Central memory CD4-positive, alpha-beta T cell (primary cell): Measurements from ENCODE around the gene AHNAK2.

ENCODE experiments used
- DNase-seq: peaks from one replicate; pipeline ENCODE4 v3.0.0; 2022

Gene AHNAK2

DNA sequence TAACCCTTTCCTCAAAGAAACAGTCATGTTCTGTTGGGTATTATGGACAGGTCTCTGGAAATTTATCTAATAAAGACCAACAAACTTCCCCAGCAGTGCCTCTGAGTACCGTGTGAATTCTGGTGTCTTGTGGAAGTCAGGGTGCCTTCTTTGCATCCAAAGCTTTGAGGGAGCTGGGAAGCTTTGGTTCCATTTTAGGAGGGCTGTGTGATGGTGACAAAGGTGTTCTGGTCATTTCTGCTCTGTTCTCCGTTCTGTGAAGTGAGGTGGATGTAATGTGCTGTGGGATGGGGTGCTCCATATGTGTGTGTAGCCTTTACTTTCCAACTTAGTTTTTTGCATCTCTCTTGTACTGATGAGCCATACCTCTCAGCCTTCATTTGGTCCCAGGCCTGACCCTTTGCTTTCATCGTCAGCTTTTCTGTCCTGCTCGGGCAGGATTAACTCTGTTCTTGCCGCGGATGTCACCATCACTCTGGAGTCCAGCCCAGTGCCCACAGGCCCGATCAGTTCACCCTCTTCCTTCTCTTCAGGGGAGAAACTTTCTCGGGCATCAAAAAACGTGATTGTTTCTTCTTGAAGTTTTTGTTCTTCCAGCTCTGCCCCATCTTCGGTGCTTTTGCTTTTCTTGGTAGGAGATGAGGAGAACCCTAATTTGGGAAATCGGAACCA, 40.3 kb downstream of the AHNAK2 start:
- DNase-seq, result no peak

- DNase-seq, result no peak
Measured at GRCh38 chr14:104937161-104937560, 41.0 kb downstream of the AHNAK2 start.

- no peak for DNase-seq
Measured at GRCh38 chr14:104936361-104937155, 41.6 kb downstream of the AHNAK2 start.

DNA sequence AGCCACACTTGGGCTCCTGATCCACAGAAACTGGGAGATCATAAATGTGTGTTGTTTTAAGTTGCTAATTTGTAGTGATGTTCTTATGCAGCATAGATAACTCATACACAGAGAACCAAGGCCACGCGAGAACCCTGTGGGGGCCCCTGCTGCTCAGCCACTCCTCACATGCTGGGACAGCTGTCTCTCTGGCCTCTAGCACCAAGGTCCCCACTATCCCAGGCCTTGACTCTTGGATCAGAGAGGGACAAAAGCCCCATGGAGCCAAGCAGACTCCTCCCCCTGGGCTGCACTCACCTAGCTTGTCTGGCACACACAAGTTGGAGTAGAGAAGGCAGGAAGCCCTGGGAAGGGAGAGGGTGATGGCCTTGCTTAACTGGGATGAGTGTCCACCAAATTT, 42.2 kb downstream of the AHNAK2 start:
- no peak for DNase-seq

DNA sequence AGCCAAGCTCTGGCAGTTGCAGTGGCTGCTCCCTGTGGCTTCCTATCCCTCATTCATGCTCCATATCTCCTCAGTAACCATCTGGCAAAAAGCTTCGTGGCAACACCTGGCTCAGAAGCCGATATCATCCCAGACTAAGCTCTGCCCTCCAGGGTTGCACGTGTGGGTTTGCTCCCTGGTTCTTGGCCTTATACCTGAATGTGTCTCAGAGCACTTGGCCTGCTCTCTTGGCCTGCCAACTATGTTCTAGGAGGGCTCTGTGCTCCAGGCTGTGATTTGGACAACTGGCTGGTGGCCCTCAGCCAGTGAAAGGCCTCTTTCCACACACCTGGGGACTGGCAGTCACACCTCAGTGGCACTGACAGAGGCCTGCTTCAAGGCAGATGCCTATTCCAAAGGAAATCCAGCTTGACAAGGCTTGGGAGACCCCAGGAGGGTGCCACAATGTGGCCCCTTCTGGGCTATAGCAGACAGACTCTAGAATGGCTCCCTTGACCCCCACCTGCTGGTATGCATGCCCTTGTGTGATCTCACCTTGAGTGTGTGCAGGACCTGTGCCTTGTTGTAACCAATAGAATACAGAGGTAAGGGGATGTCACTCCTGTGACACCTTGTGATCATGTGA, 43.0 kb downstream of the AHNAK2 start:
- DNase-seq, result no peak

GRCh38 chr14:104933746-104934733, 44.1 kb downstream of the AHNAK2 start:
- DNase-seq, result no peak

DNA sequence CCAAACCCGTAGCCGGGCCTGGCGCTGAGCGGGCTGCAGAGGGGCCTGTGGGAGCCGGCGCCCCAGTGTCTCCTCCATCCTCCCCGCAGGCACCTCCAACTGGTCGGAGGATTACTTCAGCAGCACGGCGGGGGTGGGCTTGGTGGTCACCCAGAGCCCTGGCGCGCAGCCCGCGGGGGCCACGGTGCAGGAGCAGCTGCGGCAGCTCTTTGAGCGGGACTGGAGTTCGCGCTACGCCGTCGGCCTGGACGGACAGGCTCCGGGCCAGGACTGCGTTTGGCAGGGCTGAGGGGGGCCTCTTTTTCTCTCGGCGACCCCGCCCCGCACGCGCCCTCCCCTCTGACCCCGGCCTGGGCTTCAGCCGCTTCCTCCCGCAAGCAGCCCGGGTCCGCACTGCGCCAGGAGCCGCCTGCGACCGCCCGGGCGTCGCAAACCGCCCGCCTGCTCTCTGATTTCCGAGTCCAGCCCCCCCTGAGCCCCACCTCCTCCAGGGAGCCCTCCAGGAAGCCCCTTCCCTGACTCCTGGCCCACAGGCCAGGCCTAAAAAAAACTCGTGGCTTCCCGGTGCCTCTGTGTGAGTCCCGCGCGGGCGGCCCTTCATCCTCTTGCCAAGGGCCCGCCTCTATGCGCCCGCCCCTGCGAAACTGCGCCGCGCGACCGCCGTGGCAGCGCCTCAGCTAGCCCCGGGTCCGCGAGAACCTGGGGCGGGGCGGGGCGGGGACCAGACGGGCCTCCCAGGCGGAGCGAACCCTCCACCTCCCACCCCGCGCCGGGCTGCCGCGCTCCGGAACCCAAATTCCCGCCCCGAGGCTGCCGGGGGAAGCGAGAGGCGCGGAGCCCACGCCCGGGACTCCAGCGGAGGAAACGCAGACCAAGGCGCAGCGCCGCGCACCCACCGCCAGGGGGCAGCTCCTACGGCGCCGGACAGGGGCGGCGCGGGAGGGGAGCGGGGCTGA, 45.2 kb downstream of the AHNAK2 start:
- DNase-seq, result peak; percentile 74

- no peak for DNase-seq
Measured at GRCh38 chr14:104931771-104932675, 46.2 kb downstream of the AHNAK2 start.

DNA sequence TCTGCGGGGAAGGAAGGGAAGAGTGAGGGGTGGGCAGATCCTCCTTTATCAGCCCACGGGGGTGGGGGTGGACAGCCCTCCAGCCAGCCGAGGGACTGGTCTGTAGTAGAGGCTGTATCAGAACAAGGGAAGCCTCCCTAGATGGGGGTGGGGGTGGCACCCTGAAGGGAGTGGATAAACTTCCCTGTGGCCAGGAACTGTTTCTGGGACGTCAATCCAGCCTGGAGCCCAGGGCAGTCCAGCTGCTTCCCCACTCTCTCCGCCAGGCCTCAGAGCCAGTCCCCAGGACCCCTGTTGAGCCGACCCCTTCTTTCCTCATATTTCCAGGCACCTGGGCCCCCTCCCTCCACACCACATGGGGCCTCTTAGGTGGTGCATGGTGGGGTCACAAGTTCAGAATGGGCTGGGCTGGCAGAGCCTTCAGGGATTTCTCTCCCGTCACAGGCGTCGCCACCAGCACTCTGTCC, 46.8 kb downstream of the AHNAK2 start:
- no peak for DNase-seq

DNA sequence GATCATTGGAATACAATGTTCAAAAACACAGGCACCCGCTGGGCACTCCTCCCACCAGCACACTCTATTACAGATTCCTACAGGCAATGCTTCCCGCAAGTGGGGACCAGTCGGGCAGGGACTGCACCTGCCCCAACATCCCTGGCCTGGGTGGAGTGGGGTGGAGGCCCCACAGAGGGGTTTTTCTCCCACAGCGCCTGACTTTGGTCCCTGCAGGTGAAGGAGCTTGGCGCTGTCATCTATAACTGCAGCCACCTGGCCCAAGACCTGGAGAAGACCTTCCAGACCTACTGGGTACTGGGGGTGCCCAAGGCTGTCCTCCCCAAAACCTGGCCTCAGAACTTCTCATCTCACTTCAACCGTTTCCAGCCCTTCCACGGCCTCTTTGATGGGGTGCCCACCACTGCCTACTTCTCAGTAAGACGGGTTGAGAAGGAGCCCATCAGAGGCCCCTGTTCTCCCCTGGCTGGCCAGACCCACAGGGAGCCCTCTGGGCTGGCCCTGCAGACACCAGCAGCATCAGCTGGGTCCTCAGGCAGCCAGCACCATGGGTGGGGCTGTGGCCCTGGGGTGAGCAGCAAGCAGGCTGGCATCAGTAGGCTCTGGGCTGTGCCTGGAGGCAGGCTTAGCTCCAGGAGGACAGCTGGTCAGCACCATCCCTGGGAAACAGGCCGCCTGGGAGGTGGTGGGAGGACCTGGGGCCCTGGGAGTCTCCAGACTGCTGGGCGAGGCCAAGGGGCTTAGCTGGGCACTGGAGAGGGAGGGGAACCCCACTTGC, 47.5 kb downstream of the AHNAK2 start:
- no peak for DNase-seq

GRCh38 chr14:104929268-104930230, 48.6 kb downstream of the AHNAK2 start:
- no peak for DNase-seq

DNA sequence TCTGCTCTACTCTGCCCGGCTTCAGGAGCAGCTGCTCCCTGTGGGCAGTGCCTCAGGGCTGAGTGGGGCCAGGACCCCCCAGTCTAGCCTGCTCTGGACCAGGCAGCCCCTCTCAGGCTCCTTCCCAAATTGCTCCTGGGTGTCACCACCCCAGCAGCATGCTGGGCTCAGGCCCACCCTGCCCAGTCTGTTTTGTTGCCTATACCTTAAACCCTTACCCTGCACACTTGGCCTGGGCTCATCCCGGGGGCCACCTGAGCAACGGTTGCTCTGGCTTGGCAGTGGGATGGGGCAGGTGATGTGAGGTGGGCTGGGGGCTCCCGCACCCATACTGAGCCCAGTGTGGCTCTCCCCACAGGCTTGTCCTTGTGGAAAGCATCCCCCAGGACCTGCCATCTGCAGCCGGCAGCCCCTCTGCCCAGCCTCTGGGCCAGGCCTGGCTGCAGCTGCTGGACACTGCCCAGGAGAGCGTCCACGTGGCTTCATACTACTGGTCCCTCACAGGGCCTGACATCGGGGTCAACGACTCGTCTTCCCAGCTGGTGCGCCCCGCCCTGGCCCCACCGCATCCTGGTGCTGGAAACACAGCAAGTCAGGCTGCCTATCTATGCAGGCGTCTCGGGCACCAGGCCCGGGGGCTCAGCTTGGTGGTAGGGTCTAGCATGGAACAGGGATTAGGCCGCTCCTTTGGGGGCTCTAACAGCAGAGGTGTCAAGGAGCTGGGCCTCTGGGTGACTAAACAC, 49.6 kb downstream of the AHNAK2 start:
- DNase-seq, result no peak

GRCh38 chr14:104927901-104928300, 50.3 kb downstream of the AHNAK2 start:
- DNase-seq, result no peak

DNA sequence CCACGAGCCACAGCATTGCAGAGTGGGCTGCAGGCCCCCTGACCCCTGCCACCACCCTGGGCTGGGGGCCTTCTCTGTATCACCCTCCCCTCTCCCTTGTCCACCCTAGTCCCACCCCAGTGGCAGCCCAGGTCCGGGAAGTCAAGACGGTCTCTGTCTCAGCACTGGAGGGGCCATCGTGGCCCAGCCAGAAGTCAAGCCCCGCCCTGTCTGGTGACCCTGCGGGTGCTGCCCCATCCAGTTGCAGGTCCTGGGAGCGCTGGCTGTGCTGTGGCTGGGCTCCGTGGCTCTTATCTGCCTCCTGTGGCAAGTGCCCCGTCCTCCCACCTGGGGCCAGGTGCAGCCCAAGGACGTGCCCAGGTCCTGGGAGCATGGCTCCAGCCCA, 50.8 kb downstream of the AHNAK2 start:
- DNase-seq, result no peak

DNA sequence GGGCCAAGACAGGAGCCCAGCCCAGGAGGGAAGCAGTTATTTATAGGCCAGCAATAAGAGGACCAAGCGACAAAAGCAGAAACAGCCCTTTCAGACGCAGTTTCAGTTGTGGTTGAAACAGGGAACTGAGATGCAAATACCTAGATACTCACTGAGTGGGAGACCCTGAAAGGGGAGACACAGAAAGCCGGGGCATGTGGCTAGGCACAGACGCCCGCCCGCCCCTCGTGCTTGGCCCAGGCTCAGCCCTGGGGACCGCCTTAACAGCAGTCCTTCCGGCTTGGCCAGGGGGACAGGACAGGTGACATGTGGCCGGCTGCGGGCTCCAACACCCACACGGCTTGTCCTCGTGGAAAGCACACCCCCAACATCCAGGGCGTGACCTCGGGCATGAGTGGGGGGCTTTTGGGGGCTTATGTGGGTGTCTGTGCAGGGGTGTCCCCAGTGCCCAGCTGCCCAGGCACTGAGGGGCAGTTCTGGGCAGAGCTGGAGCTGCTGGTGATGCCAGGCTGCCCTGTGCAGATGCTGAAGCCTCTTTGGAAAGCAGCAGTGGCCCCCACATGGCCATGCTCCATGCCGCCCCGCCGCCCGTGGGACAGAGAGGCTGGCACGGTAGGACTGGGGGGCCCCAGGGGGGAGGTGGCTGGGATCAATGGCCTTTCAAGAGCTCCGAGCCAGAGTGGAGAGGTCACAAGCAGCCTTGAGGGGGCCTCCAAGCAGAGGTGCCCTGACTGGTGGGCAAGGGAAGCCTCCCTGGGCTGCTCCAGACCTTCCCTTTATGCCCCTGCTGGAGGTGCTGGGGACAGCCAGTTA, 51.3 kb downstream of the AHNAK2 start:
- no peak for DNase-seq

DNA sequence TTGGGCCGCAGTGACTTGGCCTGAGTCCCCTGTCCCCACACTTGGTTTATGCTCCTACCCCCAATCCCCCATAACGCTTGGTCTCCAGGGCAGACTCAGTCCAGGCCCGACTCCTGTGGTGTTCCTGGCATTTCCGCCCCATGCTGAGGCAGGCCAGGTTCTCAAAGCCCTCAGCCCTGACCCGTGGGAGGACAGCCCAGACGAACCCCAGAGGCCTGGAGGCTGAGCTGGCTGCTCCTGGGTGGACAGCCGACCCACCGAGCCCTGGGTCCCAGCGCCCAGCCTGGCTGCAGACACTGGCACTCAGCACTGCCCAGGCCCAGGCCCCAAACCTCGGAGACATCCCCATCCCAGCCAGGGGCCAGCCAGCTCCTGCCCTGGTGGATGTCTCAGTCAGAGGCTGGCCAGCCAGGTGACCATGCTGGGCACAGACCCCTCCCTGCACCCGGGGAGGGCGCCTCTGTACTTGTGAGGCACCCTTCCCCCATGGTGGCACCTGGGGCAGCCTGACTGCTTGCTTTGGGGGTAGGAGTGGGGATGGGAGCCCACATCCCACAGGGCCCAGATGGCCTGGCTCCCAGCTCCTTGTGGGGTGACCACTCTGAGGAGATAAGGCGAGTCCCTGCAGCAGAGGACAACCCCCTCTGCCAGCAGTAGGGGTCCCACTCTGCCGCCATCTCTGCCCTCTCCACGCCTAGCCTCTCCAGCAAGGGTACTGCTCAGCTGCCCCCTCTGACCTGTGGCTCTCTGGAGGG, 52.1 kb downstream of the AHNAK2 start:
- DNase-seq, result no peak
